ENCODE data around the gene DCAF11.
A peak's percentile ranks its signal among the peaks of the same experiment; 100 is the strongest.

The DCAF11 gene

GRCh38 chr14:24079491-24080141 is 35.0 kb upstream of the DCAF11 start:
- DNase-seq = no peak

DNA sequence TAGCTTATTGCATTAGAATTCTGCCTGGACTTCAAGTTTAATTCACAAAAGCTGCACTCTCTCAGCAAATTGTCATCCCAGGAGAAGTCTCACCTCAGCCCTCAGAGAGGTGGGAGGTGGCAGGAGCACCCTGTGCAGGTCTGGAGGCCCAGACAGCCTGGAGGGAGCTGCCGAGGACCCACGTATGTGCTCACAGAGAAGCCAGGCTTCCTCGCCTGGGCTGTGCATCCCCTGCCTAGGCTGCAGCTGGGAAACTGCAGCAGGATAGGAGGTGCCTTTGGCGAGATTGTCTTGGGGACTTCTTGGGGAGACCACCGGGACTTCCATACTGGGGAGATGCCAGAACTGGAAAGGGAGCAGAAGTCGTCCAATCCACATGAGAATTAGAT is 34.4 kb upstream of the DCAF11 start:
- DNase-seq = no peak

GRCh38 chr14:24080888-24081738 is 33.5 kb upstream of the DCAF11 start:
- DNase-seq = peak; percentile 30

DNA sequence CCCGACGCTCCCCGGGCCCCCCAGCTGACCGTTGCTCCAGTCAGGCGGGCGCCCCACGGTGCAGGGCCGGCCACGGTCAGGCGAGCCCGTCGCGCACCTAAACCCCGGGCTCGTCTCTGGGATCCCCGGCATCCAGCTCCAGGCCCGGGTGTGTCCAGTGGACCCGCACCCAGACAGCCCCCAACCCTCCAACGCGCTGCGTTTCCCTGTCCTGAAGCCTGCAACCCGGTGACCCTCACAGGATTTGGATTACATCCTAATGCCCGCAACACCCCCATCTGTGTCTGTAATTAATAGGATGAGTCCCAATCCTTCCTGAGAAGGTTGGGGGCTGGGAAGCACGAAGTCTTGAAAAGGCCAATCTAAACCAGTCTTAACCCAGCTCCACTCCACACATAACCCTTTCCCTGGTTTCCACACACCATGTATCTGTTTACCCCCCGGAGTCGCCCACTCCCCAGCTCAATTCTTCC is 32.8 kb upstream of the DCAF11 start:
- DNase-seq = no peak

GRCh38 chr14:24082411-24083080 is 32.0 kb upstream of the DCAF11 start:
- no peak for DNase-seq

DNA sequence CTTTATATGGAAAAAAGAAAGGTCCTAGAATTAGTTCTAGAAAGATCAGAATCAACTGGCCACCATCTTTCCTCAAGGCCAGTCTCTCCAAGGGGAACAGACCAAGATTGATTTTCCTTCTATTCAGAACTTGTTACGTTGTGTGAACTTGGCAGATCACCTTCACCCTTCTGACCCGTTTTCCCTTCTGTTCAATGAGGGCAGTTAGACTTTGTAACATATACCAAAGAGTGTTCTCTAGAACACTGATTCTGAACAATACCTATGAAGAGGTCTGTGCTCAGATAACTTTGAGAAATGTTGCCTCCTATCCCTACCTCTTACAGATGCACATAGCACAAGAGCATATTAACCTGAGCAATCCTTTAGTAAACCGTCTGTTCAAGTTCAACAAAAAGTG is 31.1 kb upstream of the DCAF11 start:
- no peak for DNase-seq

DNA sequence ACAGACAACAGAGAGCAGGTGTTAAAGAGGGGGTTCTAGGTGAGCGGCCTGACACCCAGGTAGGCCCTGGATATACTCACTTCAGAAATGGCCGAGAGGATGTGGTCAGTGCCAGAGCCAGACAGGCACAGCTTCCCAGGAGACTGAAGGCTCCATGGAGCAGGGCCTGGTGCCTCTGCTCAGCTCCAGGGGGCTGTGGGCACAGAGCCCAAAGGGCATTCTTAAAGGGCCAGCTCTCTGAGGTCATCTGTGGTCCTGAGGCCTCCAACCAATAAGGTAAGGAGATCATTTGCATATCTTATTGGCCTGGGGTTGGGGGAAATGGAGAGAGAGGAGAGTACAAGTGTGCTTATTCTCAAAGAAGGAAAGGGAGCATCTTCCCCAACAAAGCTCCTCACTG is 30.1 kb upstream of the DCAF11 start:
- no peak for DNase-seq

- no peak for DNase-seq
These were observed 29.4 kb upstream of the DCAF11 start for GRCh38 chr14:24085215-24085614.

DNA sequence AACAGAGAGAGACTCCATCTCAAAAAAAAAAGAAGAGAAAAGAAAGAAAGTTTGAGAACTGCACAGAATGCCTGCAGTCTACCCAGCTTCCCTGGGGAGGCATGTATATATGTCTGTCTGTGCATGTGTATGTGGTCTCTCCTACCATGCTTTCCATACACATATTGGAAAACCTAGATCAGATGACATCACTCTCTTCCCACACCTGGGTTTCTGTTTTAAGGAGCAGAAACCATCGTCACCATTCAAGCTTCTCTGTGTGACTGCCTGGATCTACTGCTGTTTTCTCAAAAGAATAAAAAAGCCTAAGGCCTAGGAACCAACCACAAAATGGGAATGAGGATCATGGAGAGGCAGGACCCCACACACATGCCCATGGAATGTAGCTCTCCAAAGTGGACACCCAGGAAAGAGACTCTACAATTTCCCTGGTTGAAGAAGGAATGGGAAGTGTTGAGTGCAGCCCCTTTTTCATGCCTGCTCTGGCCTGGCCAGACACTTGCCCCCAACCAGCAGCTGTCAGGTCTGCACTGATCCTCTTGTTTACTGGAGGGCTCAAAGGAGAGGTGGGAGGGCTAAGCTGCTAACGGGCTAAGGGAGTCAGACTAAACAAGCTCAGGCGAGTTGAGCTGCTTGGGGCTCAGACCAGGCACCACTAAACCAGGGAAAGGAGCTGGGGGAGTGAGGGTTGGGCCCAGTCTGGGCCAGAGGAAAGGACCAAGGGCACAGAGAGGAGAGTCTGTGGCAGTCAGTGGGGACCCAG is 28.2 kb upstream of the DCAF11 start:
- no peak for DNase-seq

DNA sequence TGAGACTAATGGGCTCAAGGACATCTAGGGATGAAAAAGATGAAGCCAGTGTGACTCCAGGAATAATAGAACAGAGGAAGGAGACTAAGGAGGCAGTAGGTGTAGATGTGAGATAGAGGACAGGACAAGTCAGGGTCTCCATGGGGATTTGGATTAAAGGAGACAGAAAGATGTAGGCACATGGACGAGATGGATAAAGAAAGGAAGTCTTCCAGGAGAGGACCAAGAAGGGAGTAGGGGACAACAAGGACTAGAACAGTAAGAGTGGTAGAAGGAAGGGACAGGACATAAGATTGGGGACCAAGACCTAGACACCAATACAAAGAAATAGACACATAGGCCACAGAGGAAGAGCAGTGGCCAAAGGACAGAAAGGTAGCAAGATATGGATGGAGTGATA is 27.6 kb upstream of the DCAF11 start:
- no peak for DNase-seq

GRCh38 chr14:24088095-24088494 is 26.5 kb upstream of the DCAF11 start:
- no peak for DNase-seq

DNA sequence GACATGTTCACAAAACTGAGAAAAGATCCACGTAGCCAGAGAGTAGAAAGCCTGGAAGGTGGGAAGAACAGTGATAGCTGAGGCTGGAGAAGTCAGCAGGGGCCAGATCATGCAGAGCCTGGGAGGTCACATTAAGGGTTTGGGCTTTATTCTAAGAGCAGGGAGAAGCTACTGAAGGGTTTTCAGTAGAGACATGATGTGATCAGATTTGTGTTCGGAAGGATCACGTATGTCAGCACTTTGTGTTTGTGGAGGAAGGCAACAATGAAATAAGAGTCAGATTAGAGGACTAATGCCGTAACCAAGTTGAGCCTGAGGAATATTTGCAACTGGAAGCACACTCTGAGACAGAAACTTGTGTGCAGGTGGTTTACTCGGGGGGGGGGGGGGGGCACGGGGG is 24.7 kb upstream of the DCAF11 start:
- no peak for DNase-seq

- no peak for DNase-seq
These were observed 22.5 kb upstream of the DCAF11 start for GRCh38 chr14:24092110-24092504.

GRCh38 chr14:24092505-24093206 is 21.9 kb upstream of the DCAF11 start:
- no peak for DNase-seq

DNA sequence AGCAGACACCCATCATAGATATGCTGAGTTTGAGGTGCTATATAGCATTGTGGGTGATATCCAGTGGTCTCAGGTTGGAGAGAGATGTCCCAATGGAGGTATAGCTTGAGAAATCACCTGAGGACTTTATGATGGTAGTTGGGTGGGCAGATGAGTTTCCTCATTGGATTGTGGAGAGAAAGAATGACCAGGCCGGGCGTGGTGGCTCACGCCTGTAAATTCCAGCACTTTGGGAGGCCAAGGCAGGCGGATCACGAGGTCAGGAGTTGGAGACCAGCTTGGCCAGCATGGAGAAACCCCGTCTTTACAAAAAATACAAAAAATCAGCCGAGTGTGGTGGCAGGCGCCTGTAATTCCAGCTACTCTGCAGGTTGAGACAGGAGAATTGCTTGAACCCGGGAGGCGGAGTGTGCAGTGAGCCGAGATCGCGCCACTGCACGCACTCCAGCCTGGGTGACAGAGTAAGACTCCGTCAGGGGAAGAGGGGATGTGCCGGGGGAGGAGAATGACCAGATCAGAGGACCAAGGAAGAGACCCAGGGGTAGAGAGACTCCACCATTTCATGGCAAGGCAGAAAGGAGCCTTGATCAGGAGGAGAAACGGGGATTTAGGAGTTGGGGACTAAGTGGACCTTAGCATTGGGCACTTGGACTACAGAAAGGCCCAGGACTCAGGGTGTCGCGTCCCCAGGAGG is 21.2 kb upstream of the DCAF11 start:
- DNase-seq = no peak

GRCh38 chr14:24093901-24094840 is 20.4 kb upstream of the DCAF11 start, which contains the start of gene PCK2:
PCK2 (plus strand) TSS chr14:24094311; CDS start chr14:24094406, 95 bp downstream.
- peak; percentile 65 for DNase-seq

DNA sequence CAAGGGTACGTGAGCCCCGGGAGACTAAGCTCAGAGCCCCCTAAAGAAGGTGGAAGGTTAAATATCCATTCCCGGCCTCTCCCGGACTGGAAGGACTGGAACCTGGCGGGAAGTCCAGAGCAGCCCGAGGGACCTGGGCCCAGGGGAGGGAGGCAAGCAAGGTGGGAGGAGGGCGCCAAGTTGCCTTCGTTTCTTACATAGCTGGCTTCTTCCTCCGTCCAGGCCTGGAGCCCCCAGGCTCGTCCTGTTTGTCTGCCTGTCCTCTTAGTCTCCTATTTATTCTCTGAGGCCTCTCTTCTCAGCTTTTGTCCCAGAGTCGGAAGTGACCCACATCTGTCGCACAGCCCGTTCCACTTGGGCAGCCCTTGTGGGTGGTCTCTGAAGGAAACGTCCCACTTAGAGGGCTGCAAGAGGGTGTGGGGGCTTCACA is 19.7 kb upstream of the DCAF11 start:
- DNase-seq = no peak

DNA sequence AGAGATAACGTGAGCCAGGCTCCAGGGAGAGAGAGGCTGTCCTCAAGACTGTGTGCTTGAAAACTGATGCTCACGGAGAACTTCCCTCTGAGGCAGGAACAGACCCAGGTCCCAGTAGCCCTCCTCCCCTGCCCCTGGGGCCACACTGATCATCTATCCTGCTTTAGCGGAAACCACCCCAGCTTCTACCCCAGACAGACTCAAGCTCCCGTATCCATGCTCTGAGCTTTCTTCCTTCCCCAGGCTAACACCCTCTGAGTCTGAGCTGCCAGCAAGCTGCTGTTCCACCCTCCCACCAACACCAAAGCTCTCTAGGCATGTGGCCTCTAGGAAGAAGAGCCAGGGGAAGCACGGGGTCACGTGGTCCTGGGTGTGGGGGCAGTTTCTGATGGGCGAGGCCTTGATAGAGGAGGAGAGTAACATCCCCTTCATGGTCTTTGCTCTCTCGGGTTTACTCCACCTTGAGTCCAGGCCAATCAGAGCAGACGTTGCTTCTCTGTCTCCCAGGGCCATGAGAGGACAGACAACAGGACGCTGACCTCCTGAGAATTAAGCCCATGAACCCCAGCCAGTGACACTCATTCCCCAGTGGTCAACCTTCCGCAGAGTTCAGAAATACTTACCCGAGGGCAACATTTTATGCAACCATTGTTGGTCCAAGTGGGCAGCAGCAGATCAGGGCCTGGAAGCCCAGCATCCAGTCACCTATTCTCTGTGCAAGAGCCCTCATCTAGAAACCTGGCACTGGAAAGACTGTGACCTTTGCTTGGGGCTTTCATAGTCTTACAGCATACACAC is 19.1 kb upstream of the DCAF11 start:
- DNase-seq = no peak

DNA sequence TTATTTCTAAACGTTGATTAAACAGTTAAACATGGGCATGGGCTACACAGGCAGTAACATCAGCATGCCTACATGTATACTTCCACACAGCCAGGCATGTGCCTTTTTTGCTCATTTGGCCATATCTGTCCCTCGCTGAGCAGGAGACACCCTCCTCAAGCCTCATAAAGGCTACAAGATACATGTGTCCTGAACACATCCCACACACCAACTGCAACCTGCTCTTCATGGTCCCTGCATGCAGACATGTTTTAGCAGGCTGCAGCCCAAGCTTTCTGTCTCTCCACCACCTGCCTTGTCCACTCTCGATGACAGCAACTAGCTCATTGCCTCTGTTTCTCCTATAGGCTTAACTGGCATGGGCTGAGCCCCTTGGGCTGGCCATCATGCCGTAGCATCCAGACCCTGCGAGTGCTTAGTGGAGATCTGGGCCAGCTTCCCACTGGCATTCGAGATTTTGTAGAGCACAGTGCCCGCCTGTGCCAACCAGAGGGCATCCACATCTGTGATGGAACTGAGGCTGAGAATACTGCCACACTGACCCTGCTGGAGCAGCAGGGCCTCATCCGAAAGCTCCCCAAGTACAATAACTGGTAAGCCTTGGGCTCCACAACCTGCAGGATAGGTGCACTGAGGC is 17.9 kb upstream of the DCAF11 start:
- DNase-seq = no peak

Data from NCI-H187 treated with DMSO at 0.1 percent for 48 hours (cell line).